GM18951 (cell line): ENCODE data around the gene CCDC3.

Experiments
- POLR2A ChIP-seq: IDR thresholded peaks from 4 replicates; pipeline ENCODE4 v1.6.1; 2011; ENCODE audit warnings: mild to moderate bottlenecking; ENCODE audit not compliant: insufficient read length, insufficient read depth; ENCODE audit errors: extremely low read depth
- in situ Hi-C: fragments of 300-500 bp; cut with MboI; formaldehyde crosslinking; loops from one replicate; pipeline ENCODE4 v1.12.0; 2022; ENCODE audit warnings: low sequenced_read_pairs, mixed read lengths, inconsistent platforms; ENCODE audit not compliant: unreplicated experiment

The CCDC3 gene

DNA sequence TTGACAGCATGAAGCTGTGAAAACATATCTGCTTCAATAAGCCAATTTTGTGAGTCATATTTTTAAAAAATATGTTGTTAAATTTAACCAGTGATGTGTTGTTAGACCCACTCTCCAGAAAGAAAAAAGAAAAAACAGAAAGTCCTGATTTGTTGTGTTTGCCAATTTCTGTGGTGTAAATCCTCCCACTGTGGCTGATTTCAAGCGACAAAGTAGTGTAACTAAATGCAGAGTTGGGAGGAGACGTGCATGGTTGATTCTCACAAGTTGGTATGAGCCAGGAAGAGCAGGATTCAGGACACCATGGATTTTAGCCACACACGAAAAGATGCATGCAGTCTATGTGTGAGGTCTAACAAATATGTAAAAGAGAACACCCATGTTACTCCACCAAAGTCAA lies 139.1 kb downstream of the CCDC3 start:
- in situ Hi-C loops = no loop called here

DNA sequence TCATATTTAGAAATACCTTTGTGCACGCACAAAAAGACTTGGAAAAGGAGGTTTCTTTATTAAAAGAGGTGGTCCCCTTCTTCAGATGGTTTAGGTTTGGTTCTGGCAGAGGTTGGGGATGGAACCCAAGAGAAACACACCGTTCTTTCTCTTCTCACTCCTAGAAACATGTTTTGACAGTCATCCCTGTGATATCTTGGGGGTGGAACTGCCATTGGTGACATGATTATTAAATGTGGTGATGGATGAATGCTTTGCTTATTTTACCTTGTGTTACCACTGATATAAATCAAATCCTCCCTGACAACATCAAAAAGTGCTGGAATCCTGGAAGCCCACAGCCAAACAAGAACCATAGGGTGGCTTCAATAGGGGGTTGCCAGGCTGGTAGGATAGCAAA lies 146.5 kb downstream of the CCDC3 start:
- TF ChIP-seq POLR2A = no peak
- in situ Hi-C loops = no loop called here

More for the DNA sequence above, 139.1 kb downstream of the CCDC3 start:
- TF ChIP-seq POLR2A = no peak

DNA sequence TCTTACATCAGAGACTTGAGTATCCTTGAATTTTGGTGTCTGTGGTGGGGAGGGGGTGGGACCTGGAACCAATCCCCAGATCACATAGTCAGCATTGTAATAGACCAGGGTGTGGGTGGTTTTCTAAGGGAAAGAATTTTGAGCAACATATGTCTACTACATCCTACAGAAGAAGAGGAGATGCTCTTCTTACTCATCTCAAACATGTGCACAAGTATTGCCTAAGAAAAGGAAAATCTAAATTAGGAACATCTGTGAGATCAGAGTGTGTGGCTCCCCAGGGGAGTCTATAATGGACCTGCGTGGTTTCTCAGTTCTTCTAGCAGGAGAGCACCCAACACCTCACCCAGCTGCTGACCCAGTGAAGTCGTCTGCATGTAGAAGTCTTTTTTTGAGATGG lies 148.8 kb downstream of the CCDC3 start:
- TF ChIP-seq POLR2A = no peak
- in situ Hi-C loops = no loop called here

DNA sequence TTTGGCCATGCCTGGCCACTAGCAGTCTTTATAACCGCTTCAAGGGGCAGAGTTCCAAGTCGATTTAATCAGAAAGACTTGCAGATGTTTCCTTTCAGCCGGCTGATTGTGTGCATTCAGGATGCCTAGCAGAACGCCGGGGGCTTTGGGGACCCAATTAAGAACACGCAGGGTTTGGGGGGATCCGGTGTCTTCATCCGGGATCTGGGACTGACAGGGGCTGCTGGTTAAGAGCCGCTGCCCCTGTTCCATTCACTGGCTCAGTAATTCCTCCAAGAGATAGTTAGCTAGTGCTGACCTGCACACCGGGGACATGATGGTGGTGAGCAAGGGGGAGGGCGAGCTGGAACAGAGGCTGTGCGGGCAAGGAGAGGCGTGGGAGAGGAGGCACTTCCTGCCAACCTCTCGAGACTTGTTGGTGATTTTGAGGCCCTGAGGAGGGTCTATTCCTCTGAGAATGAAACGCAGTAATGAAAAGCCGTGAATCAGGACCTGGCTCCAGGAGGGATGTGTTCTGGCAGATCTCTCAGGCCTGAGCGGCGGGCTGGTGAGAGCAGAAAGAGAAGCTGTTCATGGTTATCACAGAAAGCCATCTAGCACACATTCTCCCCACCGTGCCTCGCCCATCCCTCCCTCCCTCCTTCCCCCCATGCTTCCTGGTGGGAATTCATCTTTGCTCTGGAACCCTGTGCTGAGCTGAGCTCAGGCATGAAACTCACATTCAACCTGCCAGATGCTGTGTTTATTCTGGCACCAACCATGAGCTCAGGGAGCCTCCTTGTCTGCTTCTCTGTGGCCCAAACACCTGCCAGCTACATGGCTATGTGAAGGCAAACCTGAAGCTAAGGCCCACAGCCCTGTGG lies 152.0 kb downstream of the CCDC3 start:
- TF ChIP-seq POLR2A = no peak

GRCh38 chr10:12848439-12849173 lies 152.9 kb downstream of the CCDC3 start:
- in situ Hi-C loops = no loop called here
- TF ChIP-seq POLR2A = no peak

More for the DNA sequence above, 152.0 kb downstream of the CCDC3 start:
- in situ Hi-C loops = no loop called here

DNA sequence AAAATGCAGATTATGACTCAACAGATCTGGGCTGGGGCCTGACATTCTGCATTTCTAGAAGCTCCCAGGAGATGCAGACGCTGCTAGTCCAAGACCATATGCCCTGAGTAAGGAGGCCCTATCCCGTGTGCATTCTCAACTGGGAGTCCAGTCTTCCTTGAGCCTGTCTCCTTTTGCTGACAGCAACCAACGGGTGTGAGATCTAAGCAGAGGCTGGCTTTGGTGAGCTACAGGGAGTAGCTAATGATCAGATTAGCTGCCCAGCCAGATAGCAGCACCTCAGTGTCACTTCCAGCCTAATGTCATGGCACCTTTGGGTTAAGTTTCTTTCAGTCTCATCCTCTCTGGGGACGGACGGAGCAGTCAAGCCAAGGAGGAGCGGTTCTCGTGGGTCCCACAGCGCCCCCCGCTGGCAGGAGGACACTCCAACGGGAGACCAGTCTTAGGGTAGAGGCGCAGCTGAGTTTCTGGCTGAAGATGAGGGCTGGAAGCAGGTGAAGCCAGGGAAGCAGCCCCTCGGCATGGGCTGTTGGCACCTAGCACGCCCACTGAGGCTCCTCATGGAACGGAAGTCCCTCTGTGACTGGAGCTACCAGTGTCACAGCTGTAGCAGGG lies 154.0 kb downstream of the CCDC3 start:
- TF ChIP-seq POLR2A = no peak

GRCh38 chr10:12846718-12847117 lies 154.8 kb downstream of the CCDC3 start:
- in situ Hi-C loops = no loop called here
- no peak for TF ChIP-seq POLR2A

More for the DNA sequence above, 154.0 kb downstream of the CCDC3 start:
- in situ Hi-C loops = no loop called here
